HL-60 (cell line): ENCODE measurements around the gene VPS13D.
"Not testable (repeated sequence)": the region's sequence is repeated elsewhere in the genome, so short reads cannot be mapped to it uniquely, and the experiment has no call there.

Experiments used
- DNase-seq, 2 experiments: peaks; one replicate each; pipeline ENCODE4 v3.0.0-alpha.2; 2010 to 2020; ENCODE audit warnings: low read depth in 1 of 2, low spot score in 1 of 2
- H3K27ac ChIP-seq: fragments of 250-450 bp; sonication (Bioruptor Pico); replicated peaks from 2 replicates; pipeline ENCODE4 v1.5.1; 2020; ENCODE audit warnings: mild to moderate bottlenecking, moderate library complexity
- H3K27me3 ChIP-seq: fragments of 250-450 bp; sonication (Bioruptor Pico); 2 replicates; pipeline ENCODE4 v1.5.1; 2021; ENCODE audit warnings: mild to moderate bottlenecking, moderate library complexity; ENCODE audit not compliant: insufficient read depth, poor library complexity, severe bottlenecking
- H3K4me3 ChIP-seq: replicated peaks from 2 replicates; pipeline ENCODE4 v1.5.1; 2011; ENCODE audit warnings: mild to moderate bottlenecking, control low read depth, low read length; ENCODE audit not compliant: insufficient read depth
- GABPA ChIP-seq: IDR thresholded peaks from 2 replicates; pipeline ENCODE4 v1.6.1; 2012; ENCODE audit warnings: low read depth
- POLR2AphosphoS5 ChIP-seq: IDR thresholded peaks from 2 replicates; pipeline ENCODE4 v1.6.1; 2012; ENCODE audit warnings: low read depth
- SPI1 ChIP-seq: IDR thresholded peaks from 2 replicates; pipeline ENCODE4 v1.6.1; 2012; ENCODE audit warnings: low read depth, mild to moderate bottlenecking, borderline replicate concordance
- TF ChIP-seq, protein P1 (sequence below): IDR thresholded peaks from one replicate; pipeline ENCODE4 v1.5.1; 2011; ENCODE audit warnings: low read length, control low read depth, inconsistent platforms; ENCODE audit not compliant: insufficient read depth
- TF ChIP-seq, protein P2 (sequence below): IDR thresholded peaks from 2 replicates; pipeline ENCODE4 v1.6.1; 2012; ENCODE audit warnings: low read depth; ENCODE audit not compliant: insufficient replicate concordance

VPS13D gene

DNA sequence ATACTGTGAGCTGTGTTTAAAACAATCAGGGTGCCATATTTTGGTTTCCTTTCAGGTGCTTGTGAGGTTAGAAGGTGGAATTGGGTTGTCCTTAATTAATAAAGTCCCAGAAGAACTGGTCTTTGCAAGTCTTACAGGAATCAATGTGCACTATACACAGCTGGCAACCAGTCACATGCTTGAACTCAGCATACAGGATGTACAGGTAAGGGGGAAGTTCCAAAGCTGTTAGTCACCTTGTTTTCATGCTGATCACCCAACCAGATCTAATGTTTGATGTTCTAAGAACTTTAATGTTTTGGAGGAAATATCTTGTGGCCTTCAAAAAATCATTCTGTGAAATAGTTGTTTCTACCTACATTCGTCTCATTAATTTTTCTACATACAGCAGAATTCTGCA, 156.3 kb downstream of the VPS13D start:
- H3K27ac ChIP-seq: no peak overlapping the region
- H3K27me3 ChIP-seq: no peaks in the 10 kb centered on the region
- no peak for DNase-seq
- TF ChIP-seq, protein P1, sequence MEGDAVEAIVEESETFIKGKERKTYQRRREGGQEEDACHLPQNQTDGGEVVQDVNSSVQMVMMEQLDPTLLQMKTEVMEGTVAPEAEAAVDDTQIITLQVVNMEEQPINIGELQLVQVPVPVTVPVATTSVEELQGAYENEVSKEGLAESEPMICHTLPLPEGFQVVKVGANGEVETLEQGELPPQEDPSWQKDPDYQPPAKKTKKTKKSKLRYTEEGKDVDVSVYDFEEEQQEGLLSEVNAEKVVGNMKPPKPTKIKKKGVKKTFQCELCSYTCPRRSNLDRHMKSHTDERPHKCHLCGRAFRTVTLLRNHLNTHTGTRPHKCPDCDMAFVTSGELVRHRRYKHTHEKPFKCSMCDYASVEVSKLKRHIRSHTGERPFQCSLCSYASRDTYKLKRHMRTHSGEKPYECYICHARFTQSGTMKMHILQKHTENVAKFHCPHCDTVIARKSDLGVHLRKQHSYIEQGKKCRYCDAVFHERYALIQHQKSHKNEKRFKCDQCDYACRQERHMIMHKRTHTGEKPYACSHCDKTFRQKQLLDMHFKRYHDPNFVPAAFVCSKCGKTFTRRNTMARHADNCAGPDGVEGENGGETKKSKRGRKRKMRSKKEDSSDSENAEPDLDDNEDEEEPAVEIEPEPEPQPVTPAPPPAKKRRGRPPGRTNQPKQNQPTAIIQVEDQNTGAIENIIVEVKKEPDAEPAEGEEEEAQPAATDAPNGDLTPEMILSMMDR: no peak
- TF ChIP-seq, protein P2, sequence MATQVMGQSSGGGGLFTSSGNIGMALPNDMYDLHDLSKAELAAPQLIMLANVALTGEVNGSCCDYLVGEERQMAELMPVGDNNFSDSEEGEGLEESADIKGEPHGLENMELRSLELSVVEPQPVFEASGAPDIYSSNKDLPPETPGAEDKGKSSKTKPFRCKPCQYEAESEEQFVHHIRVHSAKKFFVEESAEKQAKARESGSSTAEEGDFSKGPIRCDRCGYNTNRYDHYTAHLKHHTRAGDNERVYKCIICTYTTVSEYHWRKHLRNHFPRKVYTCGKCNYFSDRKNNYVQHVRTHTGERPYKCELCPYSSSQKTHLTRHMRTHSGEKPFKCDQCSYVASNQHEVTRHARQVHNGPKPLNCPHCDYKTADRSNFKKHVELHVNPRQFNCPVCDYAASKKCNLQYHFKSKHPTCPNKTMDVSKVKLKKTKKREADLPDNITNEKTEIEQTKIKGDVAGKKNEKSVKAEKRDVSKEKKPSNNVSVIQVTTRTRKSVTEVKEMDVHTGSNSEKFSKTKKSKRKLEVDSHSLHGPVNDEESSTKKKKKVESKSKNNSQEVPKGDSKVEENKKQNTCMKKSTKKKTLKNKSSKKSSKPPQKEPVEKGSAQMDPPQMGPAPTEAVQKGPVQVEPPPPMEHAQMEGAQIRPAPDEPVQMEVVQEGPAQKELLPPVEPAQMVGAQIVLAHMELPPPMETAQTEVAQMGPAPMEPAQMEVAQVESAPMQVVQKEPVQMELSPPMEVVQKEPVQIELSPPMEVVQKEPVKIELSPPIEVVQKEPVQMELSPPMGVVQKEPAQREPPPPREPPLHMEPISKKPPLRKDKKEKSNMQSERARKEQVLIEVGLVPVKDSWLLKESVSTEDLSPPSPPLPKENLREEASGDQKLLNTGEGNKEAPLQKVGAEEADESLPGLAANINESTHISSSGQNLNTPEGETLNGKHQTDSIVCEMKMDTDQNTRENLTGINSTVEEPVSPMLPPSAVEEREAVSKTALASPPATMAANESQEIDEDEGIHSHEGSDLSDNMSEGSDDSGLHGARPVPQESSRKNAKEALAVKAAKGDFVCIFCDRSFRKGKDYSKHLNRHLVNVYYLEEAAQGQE: no peak
- TF ChIP-seq POLR2AphosphoS5: no peak
- no peak for TF ChIP-seq GABPA
- no peak for TF ChIP-seq SPI1
- no peak overlapping the region for H3K4me3 ChIP-seq

DNA sequence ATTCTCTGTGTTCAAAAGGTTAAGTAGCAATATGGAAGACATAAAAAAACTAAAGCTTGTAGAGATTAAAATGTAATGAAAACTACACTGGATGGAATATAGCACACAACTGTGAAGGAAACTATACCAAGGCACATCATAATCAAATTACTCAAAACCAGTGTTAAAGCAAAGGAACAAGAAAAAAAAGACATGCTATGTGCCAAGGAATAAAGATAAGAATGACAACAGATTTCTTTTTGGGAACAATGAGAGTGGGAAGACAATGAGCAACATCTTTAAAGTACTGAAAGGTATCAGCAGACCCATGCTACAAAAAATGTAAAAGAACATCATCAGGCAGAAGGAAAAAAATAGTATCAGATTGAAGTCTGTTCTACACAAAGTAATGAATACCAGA, 157.8 kb downstream of the VPS13D start:
- Histone ChIP-seq H3K4me3 (no peak overlapping the region), H3K27ac (no peak overlapping the region), H3K27me3 (no peaks in the 10 kb centered on the region)
- TF ChIP-seq, protein P1: no peak
- TF ChIP-seq SPI1 (no peak), GABPA (no peak), POLR2AphosphoS5 (no peak)
- TF ChIP-seq, protein P2: no peak
- DNase-seq: no peak

DNA sequence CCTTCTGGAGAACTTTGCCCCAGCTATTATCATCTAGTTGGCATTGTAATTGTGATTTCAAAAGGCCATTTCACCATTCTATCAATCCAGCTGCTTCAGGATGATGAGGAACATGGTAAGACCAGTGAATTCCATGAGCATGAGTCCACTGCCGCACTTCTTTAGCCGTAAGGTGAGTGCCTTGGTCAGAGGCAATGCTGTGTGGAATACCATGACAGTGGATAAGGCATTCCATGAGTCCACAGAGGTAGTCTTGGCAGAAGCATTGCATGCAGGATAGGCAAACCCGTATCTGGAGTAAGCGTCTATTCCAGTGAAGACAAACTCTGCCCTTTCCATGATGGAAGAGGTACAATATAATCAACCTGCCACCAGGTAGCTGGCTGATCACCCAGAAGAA, 160.5 kb downstream of the VPS13D start:
- H3K27ac ChIP-seq, H3K27me3 ChIP-seq, H3K4me3 ChIP-seq, DNase-seq: not testable (repeated sequence)

DNA sequence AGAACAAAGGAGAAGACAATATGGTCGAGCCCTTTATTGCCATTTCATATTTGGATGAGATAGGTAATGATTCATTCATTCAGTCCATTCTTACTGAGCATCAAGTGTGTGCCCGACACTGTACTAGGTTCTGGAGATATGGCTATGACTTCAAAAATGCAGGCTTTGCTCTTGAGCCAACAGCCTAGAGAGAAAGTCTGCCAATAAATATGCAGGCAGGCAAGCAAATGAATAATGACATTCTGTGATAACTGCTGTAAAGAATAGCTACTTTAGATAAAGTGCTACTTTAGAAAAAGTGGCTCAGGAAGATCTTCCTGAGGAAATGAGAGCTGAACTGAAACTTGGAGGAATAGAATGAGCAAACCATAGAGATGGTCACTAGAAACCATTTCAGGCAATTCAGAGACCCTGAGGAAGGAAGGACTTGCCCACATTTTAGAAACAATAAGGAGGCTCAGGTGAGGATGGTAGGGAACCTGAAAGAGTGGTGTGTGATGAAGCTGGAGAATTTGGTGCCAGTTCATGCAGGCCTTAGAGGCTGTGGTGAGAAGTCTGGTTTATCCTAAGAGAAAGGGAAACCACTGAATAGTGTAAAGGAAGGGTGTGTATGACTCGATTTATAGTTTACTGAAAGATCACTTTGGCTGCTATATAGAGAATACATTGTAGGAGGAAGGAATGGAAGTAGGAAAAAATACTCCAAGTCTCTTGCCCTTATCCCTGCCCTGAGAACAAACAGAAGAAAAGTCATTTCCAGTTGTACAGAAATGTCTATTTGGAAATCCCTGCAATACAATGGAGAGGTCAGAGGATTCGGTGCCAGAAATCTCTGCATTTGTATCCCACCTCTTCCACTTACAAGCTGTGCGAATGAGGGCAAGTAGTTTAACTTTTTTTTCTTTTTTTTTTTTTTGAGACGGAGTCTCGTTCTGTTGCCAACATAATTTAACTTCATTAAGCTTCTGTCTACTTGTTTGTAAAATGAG, 167.9 kb downstream of the VPS13D start:
- TF ChIP-seq SPI1 (no peak), POLR2AphosphoS5 (no peak), GABPA (no peak)
- TF ChIP-seq, protein P1: no peak
- TF ChIP-seq, protein P2: no peak
- H3K4me3 ChIP-seq: no peak overlapping the region
- no peaks in the 10 kb centered on the region for H3K27me3 ChIP-seq
- DNase-seq: no peak
- no peak overlapping the region for H3K27ac ChIP-seq
